OCI-LY7 (cell line): ENCODE measurements around the gene PIH1D2. TPM values are rescaled to one million over a fixed set of nuclear protein-coding genes. Genes with fewer than 3 reads are reported as not detected.

Source experiments
- Bru-seq: library from RNA; stranded (reverse); fragments of 400-500 nt; gene quantifications from one replicate; lab custom pipeline; 2021; lab: Mats Ljungman, UMichigan
- BruChase-seq, 2 experiments: library from RNA; stranded (reverse); fragments of 400-500 nt; gene quantifications; one replicate each; lab custom pipeline; 2021; lab: Mats Ljungman, UMichigan
- BruUV-seq: library from RNA; stranded (reverse); fragments of 400-500 nt; replicated peaks from 2 replicates; lab custom pipeline; 2021; lab: Mats Ljungman, UMichigan
- CTCF ChIA-PET: fragments of 300-600 bp; sonication (Branson Sonifier 250); formaldehyde crosslinking; loops from one replicate; lab custom pipeline; 2022; ENCODE audit warnings: antibody characterized with exemption; ENCODE audit not compliant: unreplicated experiment; lab: Charles Lee
- POLR2A ChIA-PET: fragments of 300-600 bp; sonication (Branson Sonifier 250); formaldehyde crosslinking; loops from one replicate; lab custom pipeline; 2022; ENCODE audit warnings: antibody characterized with exemption; lab: Charles Lee
- DNase-seq: peaks from one replicate; pipeline ENCODE4 v3.0.0-alpha.2; 2015; ENCODE audit warnings: low spot score
- H2AFZ ChIP-seq: fragments of 200-600 bp; sonication (generic), shearing (Covaris generic); 2 replicates; pipeline ENCODE4 v1.6.1; 2014; ENCODE audit warnings: mild to moderate bottlenecking, antibody characterized with exemption, low read length, moderate library complexity
- H3K27ac ChIP-seq: fragments of 200-600 bp; sonication (generic); 2 replicates; pipeline ENCODE4 v1.5.1; 2014; ENCODE audit warnings: mixed run types, low read depth, mild to moderate bottlenecking, moderate library complexity, low read length, inconsistent platforms; ENCODE audit not compliant: poor library complexity, severe bottlenecking
- H3K36me3 ChIP-seq: fragments of 200-600 bp; sonication (generic); 2 replicates; pipeline ENCODE4 v1.6.1; 2014; ENCODE audit warnings: mild to moderate bottlenecking, antibody characterized with exemption, low read length, moderate library complexity, mixed read lengths; ENCODE audit not compliant: insufficient read depth
- H3K4me1 ChIP-seq: fragments of 200-600 bp; sonication (generic); 2 replicates; pipeline ENCODE4 v1.5.1; 2014; ENCODE audit warnings: mild to moderate bottlenecking, low read length; ENCODE audit not compliant: insufficient read depth, poor library complexity, severe bottlenecking
- H3K4me2 ChIP-seq: fragments of 200-600 bp; sonication (generic); 2 replicates; pipeline ENCODE4 v1.6.1; 2014; ENCODE audit warnings: mild to moderate bottlenecking, low read length
- H3K4me3 ChIP-seq: fragments of 200-600 bp; sonication (generic); 2 replicates; pipeline ENCODE4 v1.5.1; 2014; ENCODE audit warnings: mild to moderate bottlenecking, low read depth, low read length; ENCODE audit not compliant: poor library complexity, severe bottlenecking
- H3K79me2 ChIP-seq: fragments of 200-600 bp; sonication (generic); 2 replicates; pipeline ENCODE4 v1.6.1; 2016; ENCODE audit warnings: low read depth, mild to moderate bottlenecking, low read length, moderate library complexity, mixed read lengths; ENCODE audit not compliant: insufficient read depth
- H3K9me2 ChIP-seq: fragments of 200-600 bp; sonication (generic); 2 replicates; pipeline ENCODE4 v1.6.1; 2016; ENCODE audit warnings: mild to moderate bottlenecking, low read length, mixed read lengths; ENCODE audit not compliant: insufficient read depth
- H3K9me3 ChIP-seq: fragments of 200-600 bp; sonication (generic); 2 replicates; pipeline ENCODE4 v1.6.1; 2014; ENCODE audit warnings: mild to moderate bottlenecking, mixed run types, low read length, mixed read lengths
- H4K20me1 ChIP-seq: fragments of 200-600 bp; sonication (generic); 2 replicates; pipeline ENCODE4 v1.6.1; 2014; ENCODE audit warnings: mild to moderate bottlenecking, antibody characterized with exemption, low read length, moderate library complexity, mixed read lengths; ENCODE audit not compliant: insufficient read depth
- CTCF ChIP-seq: fragments of 200-600 bp; sonication (generic); conservative IDR thresholded peaks from 2 replicates; pipeline ENCODE4 v1.5.1; 2014; ENCODE audit warnings: mild to moderate bottlenecking, antibody characterized with exemption, low read length, moderate library complexity, mixed read lengths
- EZH2phosphoT487 ChIP-seq: fragments of 200-600 bp; sonication (generic); IDR thresholded peaks from 2 replicates; pipeline ENCODE4 v1.6.1; 2018; ENCODE audit warnings: low read depth, borderline replicate concordance, mild to moderate bottlenecking, mixed run types, antibody characterized with exemption, low read length, moderate library complexity, mixed read lengths
- intact Hi-C: fragments of 100-400 bp; cut with micrococcal nuclease; formaldehyde crosslinking; loops from one replicate; pipeline ENCODE4 v1.10.0; 2022; ENCODE audit not compliant: unreplicated experiment
- long read RNA-seq: library from polyadenylated mRNA; stranded (forward); transcript quantifications from one replicate; pipeline ENCODE4 v2.0.0, GENCODE V29; 2022
- total RNA-seq, 2 experiments: library from RNA; depleted of rRNA in 1 of 2; stranded (reverse); fragments of >200 nt in 1 of 2; shearing (Covaris generic) in 1 of 2; gene quantifications; 2 replicates each; pipeline ENCODE4 v1.2.3, GENCODE V29; 2014 to 2022

PIH1D2 gene
- total RNA-seq (2014; rRNA removed; shearing (Covaris generic)) (0.95 and 1.3 TPM in 2 replicates), total RNA-seq (2022) (0.61 and 2.6 TPM in 2 replicates), Bru-seq, nascent RNA (percentile 36 among the genes with signal in this experiment), BruChase-seq, experiment 1, labeled RNA remaining after a 6-hour chase (percentile 34 among the genes with signal in this experiment), BruChase-seq, experiment 2, labeled RNA remaining after a 2-hour chase (percentile 43 among the genes with signal in this experiment)
- long read RNA-seq, partial matches to known transcripts, result 0 of 2 reads
- long read RNA-seq, other reads (novel, unspliced or antisense), result 0 of 2 reads

- Histone ChIP-seq H3K36me3 (peaks cover 35% of the 10 kb centered on the region), H3K4me2 (peak within 1 kb of the TSS; percentile 83), H3K4me3 (peak within 1 kb of the TSS; percentile 96), H3K9me2 (no peaks in the 10 kb centered on the region), H3K27ac (peak within 1 kb of the TSS; percentile 63), H3K4me1 (peaks cover 16% of the 10 kb centered on the region), H3K9me3 (no peaks in the 10 kb centered on the region), H3K79me2 (peaks cover 25% of the 10 kb centered on the region), H4K20me1 (no peaks in the 10 kb centered on the region), H2AFZ (peak within 1 kb of the TSS; percentile 94)
- no peak for TF ChIP-seq CTCF
- intact Hi-C loops, result loop anchor here (1.0 kb wide), 1 partner anchor 49 kb away; the partner anchor contains the start of gene DLAT
- POLR2A ChIA-PET, result interaction anchor here (0.7 to 1.5 kb wide), 2 partner anchors 8 to 136 kb away, joined by 3 to 4 read pairs; no protein-coding TSS in a partner anchor
- CTCF ChIA-PET, result no interaction called here
- DNase-seq, result peak; percentile 88
- BruUV-seq, result TSS peak; percentile 65
These were observed at the start of gene PIH1D2, which contains the start of gene NKAPD1 for GRCh38 chr11:112073941-112074811. TSS of gene PIH1D2 (minus strand) at chr11:112074017. CDS start at chr11:112073174, 843 bp downstream. TSS of gene NKAPD1 (plus strand) at chr11:112074299. CDS start at chr11:112075575, 1,276 bp downstream.

GRCh38 chr11:112123129-112123528 is 49.3 kb upstream of the PIH1D2 start:
- H3K9me2 ChIP-seq, result no peaks in the 10 kb centered on the region
- H3K79me2 ChIP-seq, result no peaks in the 10 kb centered on the region
- no TSS peak for BruUV-seq
- no peak for DNase-seq
- H3K4me3 ChIP-seq, result no peak overlapping the region
- ChIA-PET POLR2A (no interaction called here), CTCF (no interaction called here)
- no peak overlapping the region for H2AFZ ChIP-seq
- H3K27ac ChIP-seq, result no peak overlapping the region
- TF ChIP-seq CTCF, result no peak
- no peak for TF ChIP-seq EZH2phosphoT487
- H4K20me1 ChIP-seq, result no peaks in the 10 kb centered on the region
- H3K9me3 ChIP-seq, result no peaks in the 10 kb centered on the region
- H3K4me1 ChIP-seq, result no peaks in the 10 kb centered on the region
- H3K4me2 ChIP-seq, result no peak overlapping the region
- no peaks in the 10 kb centered on the region for H3K36me3 ChIP-seq
- intact Hi-C loops, result no loop called here
